Neural cell (in vitro differentiated cells): ENCODE results near the gene MSLN. TPM values are rescaled to one million over a fixed set of nuclear protein-coding genes. Genes with fewer than 3 reads are reported as not detected.

Source experiments
- H2AFZ ChIP-seq: fragments of 200-600, 300-800 bp; sonication (generic), shearing (Covaris generic); 2 replicates; pipeline ENCODE4 v1.6.0; 2014; ENCODE audit warnings: low read depth, mild to moderate bottlenecking, antibody characterized with exemption, low read length, moderate library complexity
- H3F3A ChIP-seq: fragments of 200-600 bp; shearing (Covaris generic); 2 replicates; pipeline ENCODE4 v1.6.1; 2016; ENCODE audit warnings: mild to moderate bottlenecking, moderate library complexity, mixed read lengths, antibody characterized with exemption, low read length; ENCODE audit not compliant: insufficient read depth, poor library complexity, severe bottlenecking
- H3K27ac ChIP-seq: fragments of 200-600, 300-800 bp; sonication (generic), shearing (Covaris generic); 2 replicates; pipeline ENCODE4 v1.5.1; 2014; ENCODE audit warnings: mild to moderate bottlenecking, low read length, moderate library complexity
- H3K27me3 ChIP-seq: fragments of 300-800, 200-600 bp; sonication (generic), shearing (Covaris generic); 2 replicates; pipeline ENCODE4 v1.6.0; 2014; ENCODE audit warnings: mild to moderate bottlenecking, low read depth, low read length, moderate library complexity; ENCODE audit not compliant: insufficient read depth
- H3K36me3 ChIP-seq: fragments of 300-800, 200-600 bp; sonication (generic), shearing (Covaris generic); 2 replicates; pipeline ENCODE4 v1.5.1; 2014; ENCODE audit warnings: mild to moderate bottlenecking, antibody characterized with exemption, low read length, moderate library complexity; ENCODE audit not compliant: insufficient read depth
- H3K4me2 ChIP-seq: fragments of 300-800, 200-600 bp; sonication (generic), shearing (Covaris generic); 2 replicates; pipeline ENCODE4 v1.6.0; 2014; ENCODE audit warnings: mild to moderate bottlenecking, low read length
- H3K4me3 ChIP-seq: fragments of 300-800, 200-600 bp; sonication (generic), shearing (Covaris generic); 2 replicates; pipeline ENCODE4 v1.5.1; 2014; ENCODE audit warnings: mild to moderate bottlenecking, low read length, moderate library complexity
- H3K79me2 ChIP-seq: fragments of 200-600 bp; shearing (Covaris generic); replicated peaks from 2 replicates; pipeline ENCODE4 v1.6.0; 2014; ENCODE audit warnings: mild to moderate bottlenecking, low read length, moderate library complexity; ENCODE audit not compliant: insufficient read depth
- H3K9ac ChIP-seq: fragments of 300-800, 200-600 bp; sonication (generic), shearing (Covaris generic); 2 replicates; pipeline ENCODE4 v1.6.1; 2016; ENCODE audit warnings: mild to moderate bottlenecking, low read length, mixed read lengths
- H3K9me2 ChIP-seq: fragments of 200-600 bp; shearing (Covaris generic); 2 replicates; pipeline ENCODE4 v1.6.1; 2016; ENCODE audit warnings: mild to moderate bottlenecking, low read length, mixed read lengths; ENCODE audit not compliant: insufficient read depth
- H3K9me3 ChIP-seq: fragments of 200-600, 300-800 bp; sonication (generic), shearing (Covaris generic); 2 replicates; pipeline ENCODE4 v1.6.1; 2016; ENCODE audit warnings: mild to moderate bottlenecking, mixed run types, low read length, moderate library complexity, mixed read lengths
- H4K20me1 ChIP-seq: fragments of 200-600 bp; shearing (Covaris generic); 2 replicates; pipeline ENCODE4 v1.6.1; 2016; ENCODE audit warnings: mild to moderate bottlenecking, mixed run types; ENCODE audit not compliant: insufficient read depth
- CTCF ChIP-seq: fragments of 450-650 bp; IDR thresholded peaks from 2 replicates; pipeline ENCODE4 v1.5.1; 2014; ENCODE audit warnings: antibody characterized with exemption, mild to moderate bottlenecking, moderate library complexity; ENCODE audit not compliant: poor library complexity, severe bottlenecking
- EP300 ChIP-seq: fragments of 450-650 bp; conservative IDR thresholded peaks from 2 replicates; pipeline ENCODE4 v1.6.1; 2014; ENCODE audit warnings: antibody characterized with exemption, mild to moderate bottlenecking, moderate library complexity; ENCODE audit not compliant: poor library complexity, severe bottlenecking
- EZH2 ChIP-seq: fragments of 200-600, 300-800 bp; shearing (Covaris generic), sonication (generic); IDR thresholded peaks from 2 replicates; pipeline ENCODE4 v1.6.1; 2014; ENCODE audit warnings: antibody characterized with exemption, low read length, borderline replicate concordance, mild to moderate bottlenecking; ENCODE audit not compliant: insufficient read depth, poor library complexity, severe bottlenecking
- MXI1 ChIP-seq: fragments of 450-650 bp; conservative IDR thresholded peaks from 2 replicates; pipeline ENCODE4 v1.6.1; 2014; ENCODE audit warnings: antibody characterized with exemption, mild to moderate bottlenecking; ENCODE audit not compliant: poor library complexity, severe bottlenecking
- POLR2AphosphoS5 ChIP-seq: IDR thresholded peaks from 2 replicates; pipeline ENCODE4 v1.6.1; 2012
- RAD21 ChIP-seq: fragments of 450-650 bp; conservative IDR thresholded peaks from 2 replicates; pipeline ENCODE4 v1.6.1; 2014; ENCODE audit warnings: antibody characterized with exemption, mild to moderate bottlenecking, moderate library complexity
- REST ChIP-seq: IDR thresholded peaks from 2 replicates; pipeline ENCODE4 v1.6.1; 2012; ENCODE audit warnings: borderline replicate concordance
- SMC3 ChIP-seq: fragments of 450-650 bp; conservative IDR thresholded peaks from 2 replicates; pipeline ENCODE4 v1.6.1; 2014; ENCODE audit warnings: antibody characterized with exemption, mild to moderate bottlenecking, moderate library complexity; ENCODE audit not compliant: poor library complexity
- TAF1 ChIP-seq: IDR thresholded peaks from 2 replicates; pipeline ENCODE4 v1.6.1; 2012; ENCODE audit warnings: low read depth
- polyA plus RNA-seq: library from polyadenylated mRNA; depleted of rRNA; stranded (reverse); fragments of >200 nt; gene quantifications from 2 replicates; pipeline ENCODE4 v1.2.3, GENCODE V29; 2014

Gene MSLN
- polyA plus RNA-seq, 1 donor from 2014 or later, result 0.63 TPM

- Histone ChIP-seq H3K4me2 (no peak overlapping the region), H3K9me2 (no peaks in the 10 kb centered on the region), H3K79me2 (peaks cover 13% of the 10 kb centered on the region), H4K20me1 (no peaks in the 10 kb centered on the region), H3K27me3 (no peaks in the 10 kb centered on the region), H3K36me3 (no peaks in the 10 kb centered on the region), H3K9ac (peak overlapping the region; percentile 51), H3K27ac (peak overlapping the region; percentile 53), H3F3A (no peaks in the 10 kb centered on the region), H3K4me3 (peak overlapping the region; percentile 60), H3K9me3 (no peaks in the 10 kb centered on the region), H2AFZ (no peak overlapping the region)
- TF ChIP-seq TAF1, result no peak
- TF ChIP-seq CTCF, result no peak
Observed at GRCh38 chr16:716768-717325, 43.7 kb upstream of the MSLN start.

GRCh38 chr16:717450-718245 is 42.9 kb upstream of the MSLN start:
- Histone ChIP-seq H3K27ac (no peak overlapping the region), H3K9ac (peak overlapping the region; percentile 90)

More at GRCh38 chr16:717450-718245, 42.9 kb upstream of the MSLN start:
- Histone ChIP-seq H3K9me3 (no peaks in the 10 kb centered on the region), H3K36me3 (no peaks in the 10 kb centered on the region), H3K4me3 (no peak overlapping the region), H2AFZ (no peak overlapping the region), H3K4me2 (no peak overlapping the region), H3K27me3 (no peaks in the 10 kb centered on the region), H3K9me2 (no peaks in the 10 kb centered on the region), H3F3A (no peaks in the 10 kb centered on the region), H3K79me2 (peaks cover 10% of the 10 kb centered on the region), H4K20me1 (no peaks in the 10 kb centered on the region)
- TF ChIP-seq EP300 (no peak), EZH2 (no peak), POLR2AphosphoS5 (no peak), RAD21 (no peak), MXI1 (no peak), SMC3 (no peak), TAF1 (no peak), CTCF (no peak), REST (no peak)
